HFF-Myc (cell line): Measurements from ENCODE around the gene ARHGAP5.

Experiments used
- DNase-seq: peaks from one replicate; pipeline ENCODE4 v3.0.0-alpha.2; 2011; ENCODE audit warnings: low read depth; ENCODE audit errors: extremely low read depth
- H3K4me3 ChIP-seq: replicated peaks from 2 replicates; pipeline ENCODE4 v1.5.1; 2011; ENCODE audit warnings: low read depth, mild to moderate bottlenecking, control low read depth, low read length
- CTCF ChIP-seq: IDR thresholded peaks from 2 replicates; pipeline ENCODE4 v1.5.1; 2012; ENCODE audit warnings: mild to moderate bottlenecking, low read depth, low read length, control low read depth; ENCODE audit errors: missing control alignments

The ARHGAP5 gene

DNA sequence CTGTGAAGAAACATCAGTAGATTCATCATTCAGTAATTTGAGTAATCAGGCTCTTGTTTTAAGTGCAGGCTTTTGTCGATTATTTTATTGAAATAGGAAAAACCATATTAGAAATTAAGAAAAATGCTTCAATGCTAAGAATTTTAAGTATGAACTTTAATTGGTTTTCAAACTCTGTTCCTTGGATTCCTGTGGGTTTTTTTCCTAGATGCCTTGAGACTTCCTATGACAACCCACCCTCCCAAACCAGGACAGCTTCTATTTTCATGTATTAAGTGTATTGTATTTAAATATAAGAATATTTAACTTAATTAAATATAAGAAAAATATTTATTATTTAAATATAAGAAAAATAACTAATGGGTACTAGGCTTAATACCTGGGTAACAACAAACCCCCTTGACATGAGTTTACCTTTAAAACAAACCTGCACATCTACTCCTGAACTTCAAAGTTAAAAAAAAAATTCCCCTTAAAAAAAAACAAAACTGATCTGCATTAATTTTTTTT is 3.0 kb downstream of the ARHGAP5 start:
- no peak for TF ChIP-seq CTCF
- no peak overlapping the region; the same call in 1 of the 2 replicates for H3K4me3 ChIP-seq
- DNase-seq = no peak

DNA sequence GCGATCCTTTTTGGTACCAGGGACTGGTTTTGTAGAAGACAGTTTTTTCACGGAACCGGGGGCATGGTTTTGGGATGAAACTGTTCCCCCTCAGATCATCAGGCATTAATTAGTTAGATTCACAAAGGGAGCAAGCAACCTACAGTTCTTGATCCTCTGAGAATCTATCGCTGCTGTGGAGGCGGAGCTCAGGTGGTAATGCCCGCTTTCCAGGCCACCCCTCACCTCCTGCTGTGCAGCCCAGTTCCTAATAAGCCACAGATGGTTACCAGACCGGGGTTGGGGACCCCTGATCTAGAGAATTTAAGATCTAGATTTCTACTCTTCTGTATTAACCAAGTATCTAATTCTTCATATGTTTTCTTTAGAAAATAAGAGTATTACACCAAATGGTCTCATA is 4.8 kb downstream of the ARHGAP5 start:
- TF ChIP-seq CTCF = no peak
- DNase-seq = no peak
- H3K4me3 ChIP-seq = no peak overlapping the region

GRCh38 chr14:32083315-32083624 is 6.2 kb downstream of the ARHGAP5 start:
- no peak for DNase-seq
- no peak for TF ChIP-seq CTCF
- H3K4me3 ChIP-seq = no peak overlapping the region

DNA sequence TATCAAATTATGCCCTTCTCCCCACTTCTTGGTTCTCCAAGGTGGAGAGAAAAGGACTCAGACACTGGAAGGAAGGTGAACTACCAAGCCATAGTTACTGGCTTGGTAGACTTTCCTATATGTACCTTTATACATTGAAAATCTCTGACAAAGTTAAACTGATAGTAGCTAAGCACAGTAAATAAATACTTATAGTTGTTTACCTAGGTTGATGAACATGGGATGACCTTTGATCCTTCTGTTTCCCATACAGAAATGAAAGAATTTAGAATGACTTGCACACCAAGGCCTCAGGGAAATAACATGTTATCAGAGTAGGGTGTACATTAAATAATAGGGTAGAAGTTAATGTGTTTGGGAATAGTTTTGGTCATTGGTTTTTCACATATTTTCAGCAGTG is 6.7 kb downstream of the ARHGAP5 start:
- TF ChIP-seq CTCF = no peak
- DNase-seq = no peak
- H3K4me3 ChIP-seq = no peak overlapping the region

DNA sequence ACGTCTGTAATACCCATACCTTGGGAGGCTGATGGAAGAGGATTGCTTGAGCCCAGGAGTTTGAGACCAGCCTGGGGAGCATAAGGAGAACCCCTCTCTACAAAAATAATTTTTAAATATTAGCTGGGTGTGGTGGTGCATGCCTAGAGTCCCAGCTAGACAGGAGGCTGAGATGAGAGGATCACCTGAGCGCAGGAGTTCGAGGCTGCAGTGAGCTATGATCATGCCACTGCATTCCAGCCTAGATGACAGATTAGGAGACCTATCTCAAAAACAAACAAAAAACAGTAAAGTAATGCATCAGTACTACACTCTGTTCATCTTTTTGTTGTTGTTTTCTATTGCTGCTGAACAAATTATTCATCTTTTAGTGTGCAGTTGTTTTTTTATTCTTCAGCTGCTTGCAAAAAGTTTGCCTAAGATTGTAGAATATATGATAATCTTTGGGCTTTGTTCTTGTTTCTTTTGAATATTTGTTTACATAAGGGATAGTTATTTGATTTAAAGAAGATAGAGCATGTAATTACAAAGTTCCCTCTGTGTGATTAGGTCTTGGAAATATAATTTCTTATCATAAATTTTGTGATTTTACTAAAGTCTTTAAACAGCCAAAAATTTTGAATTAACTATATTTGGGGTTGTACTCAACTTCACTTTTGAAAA is 8.2 kb downstream of the ARHGAP5 start:
- no peak overlapping the region for H3K4me3 ChIP-seq
- no peak for TF ChIP-seq CTCF
- no peak for DNase-seq

DNA sequence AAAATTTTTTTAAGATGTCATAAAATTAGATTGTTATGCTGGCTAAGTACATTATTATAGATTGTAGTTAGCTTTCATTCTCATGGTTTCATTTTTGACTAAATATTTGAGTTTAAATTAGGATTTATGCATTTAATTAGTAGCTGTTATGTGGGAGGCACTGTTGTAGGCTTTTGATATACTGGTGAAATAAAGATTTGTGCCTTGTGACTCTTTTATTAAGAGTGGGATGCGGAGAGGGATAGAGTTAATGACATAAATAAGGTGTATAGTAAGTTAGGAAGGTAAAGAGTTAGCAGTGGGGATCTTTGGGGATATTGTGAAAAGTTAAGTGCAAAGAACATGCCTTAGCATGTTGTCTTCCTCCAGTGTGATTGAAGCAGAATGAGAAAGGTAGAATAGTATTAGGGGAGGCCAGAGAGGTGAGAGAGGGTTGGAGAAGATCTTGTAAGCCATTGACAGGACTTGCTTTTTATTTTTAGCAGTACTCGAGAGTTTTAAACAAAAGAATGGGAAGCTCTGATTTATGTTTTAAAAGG is 8.8 kb downstream of the ARHGAP5 start:
- H3K4me3 ChIP-seq = no peak overlapping the region
- no peak for TF ChIP-seq CTCF
- DNase-seq = no peak

- H3K4me3 ChIP-seq = no peak overlapping the region
- no peak for TF ChIP-seq CTCF
- DNase-seq = no peak
Observed at GRCh38 chr14:32087173-32087861, 10.2 kb downstream of the ARHGAP5 start.
